Smooth muscle cell (in vitro differentiated cells): ENCODE data around the gene GPR83. TPM values are rescaled to one million over a fixed set of nuclear protein-coding genes. Genes with fewer than 3 reads are reported as not detected.
A peak's percentile ranks its signal among the peaks of the same experiment; 100 is the strongest.

Source experiments
- DNase-seq: peaks from one replicate; lab custom pipeline; 2025; ENCODE audit not compliant: unreplicated experiment; lab: John Stamatoyannopoulos, UW
- H2AFZ ChIP-seq: fragments of 200-600 bp; sonication (generic); 2 replicates; pipeline ENCODE4 v1.6.0; 2016; ENCODE audit warnings: antibody characterized with exemption, low read depth, mild to moderate bottlenecking
- H3F3A ChIP-seq: fragments of 200-600 bp; sonication (generic); 2 replicates; pipeline ENCODE4 v1.6.0; 2017; ENCODE audit warnings: antibody characterized with exemption, low read depth
- H3K27ac ChIP-seq: fragments of 200-600 bp; sonication (generic); 2 replicates; pipeline ENCODE4 v1.5.1; 2016; ENCODE audit warnings: low read depth, mild to moderate bottlenecking
- H3K27me3 ChIP-seq: fragments of 200-600 bp; sonication (generic); 2 replicates; pipeline ENCODE4 v1.6.1; 2016; ENCODE audit warnings: low read depth, mild to moderate bottlenecking
- H3K36me3 ChIP-seq: fragments of 200-600 bp; sonication (generic); 2 replicates; pipeline ENCODE4 v1.5.1; 2016; ENCODE audit warnings: low read depth
- H3K4me1 ChIP-seq: fragments of 200-600 bp; sonication (generic); 2 replicates; pipeline ENCODE4 v1.5.1; 2016; ENCODE audit warnings: low read depth
- H3K4me2 ChIP-seq: fragments of 200-600 bp; sonication (generic); 2 replicates; pipeline ENCODE4 v1.6.0; 2016; ENCODE audit warnings: mild to moderate bottlenecking
- H3K4me3 ChIP-seq: fragments of 200-600 bp; sonication (generic); 2 replicates; pipeline ENCODE4 v1.5.1; 2016; ENCODE audit warnings: mild to moderate bottlenecking
- H3K79me2 ChIP-seq: fragments of 200-600 bp; sonication (generic); 2 replicates; pipeline ENCODE4 v1.6.0; 2016; ENCODE audit warnings: low read depth, mild to moderate bottlenecking
- H3K9ac ChIP-seq: fragments of 200-600 bp; sonication (generic); 2 replicates; pipeline ENCODE4 v1.6.0; 2016; ENCODE audit warnings: low read depth
- H3K9me3 ChIP-seq: fragments of 200-600 bp; sonication (generic); replicated peaks from 2 replicates; pipeline ENCODE4 v1.5.1; 2016; ENCODE audit warnings: low read depth
- H4K20me1 ChIP-seq: fragments of 200-600 bp; sonication (generic); 2 replicates; pipeline ENCODE4 v1.6.0; 2016; ENCODE audit warnings: low read depth
- CTCF ChIP-seq: fragments of 200-600 bp; sonication (generic); IDR thresholded peaks from 2 replicates; pipeline ENCODE4 v1.5.1; 2017; ENCODE audit warnings: borderline replicate concordance, mild to moderate bottlenecking, antibody characterized with exemption; ENCODE audit not compliant: insufficient read depth, poor library complexity, severe bottlenecking
- WGBS: methylation state at CpG from one replicate; pipeline ENCODE4 v1.1.7; 2016; ENCODE audit warnings: low lambda C conversion rate; 5-methylcytosine and 5-hydroxymethylcytosine counted together
- polyA plus RNA-seq: library from polyadenylated mRNA; unstranded; fragments of >200 nt; fragmentation: Nextera tagmentation; extraction: Ambion mirVana; gene quantifications from 2 replicates; pipeline ENCODE4 v1.2.1, GENCODE V29; 2016
- total RNA-seq: library from RNA; depleted of rRNA; stranded (reverse); fragments of >200 nt; gene quantifications from 2 replicates; pipeline ENCODE4 v1.2.3, GENCODE V29; 2014

GPR83 gene
- total and polyA plus RNA-seq, 2 experiments from 2014 or later = 0.05 to 1.1 TPM

- H2AFZ ChIP-seq = peak overlapping the region; percentile 88
- no peaks in the 10 kb centered on the region for H3F3A ChIP-seq
- no peak overlapping the region for H3K27ac ChIP-seq
- no peak overlapping the region for H3K9ac ChIP-seq
- H3K36me3 ChIP-seq = no peaks in the 10 kb centered on the region
- TF ChIP-seq CTCF = no peak
- peak overlapping the region; percentile 99 for H3K4me2 ChIP-seq
- no peaks in the 10 kb centered on the region for H4K20me1 ChIP-seq
- peaks cover 6% of the 10 kb centered on the region for H3K4me1 ChIP-seq
- H3K4me3 ChIP-seq = peak overlapping the region; percentile 64
- 32% methylated on average over 10 of the region's 10 CpGs for WGBS
- no peak for DNase-seq
- H3K9me3 ChIP-seq = no peaks in the 10 kb centered on the region
- no peaks in the 10 kb centered on the region for H3K79me2 ChIP-seq
- H3K27me3 ChIP-seq = peaks cover 33% of the 10 kb centered on the region
Observed at GRCh38 chr11:94401773-94402265, 600 bp upstream of the GPR83 start.

- H3K4me1 ChIP-seq = peaks cover 6% of the 10 kb centered on the region
- H3F3A ChIP-seq = no peaks in the 10 kb centered on the region
- no peak for DNase-seq
- H3K27me3 ChIP-seq = peaks cover 33% of the 10 kb centered on the region
- H3K4me3 ChIP-seq = peak overlapping the region; percentile 64
- H3K27ac ChIP-seq = no peak overlapping the region
- no peaks in the 10 kb centered on the region for H3K79me2 ChIP-seq
- H2AFZ ChIP-seq = peak overlapping the region; percentile 88
- TF ChIP-seq CTCF = no peak
- no peaks in the 10 kb centered on the region for H4K20me1 ChIP-seq
- no peaks in the 10 kb centered on the region for H3K9me3 ChIP-seq
- H3K9ac ChIP-seq = no peak overlapping the region
- 39% methylated on average over 4 of the region's 4 CpGs for WGBS
- peak overlapping the region; percentile 99 for H3K4me2 ChIP-seq
- no peaks in the 10 kb centered on the region for H3K36me3 ChIP-seq
Observed at GRCh38 chr11:94400457-94400838, 771 bp downstream of the GPR83 start.

DNA sequence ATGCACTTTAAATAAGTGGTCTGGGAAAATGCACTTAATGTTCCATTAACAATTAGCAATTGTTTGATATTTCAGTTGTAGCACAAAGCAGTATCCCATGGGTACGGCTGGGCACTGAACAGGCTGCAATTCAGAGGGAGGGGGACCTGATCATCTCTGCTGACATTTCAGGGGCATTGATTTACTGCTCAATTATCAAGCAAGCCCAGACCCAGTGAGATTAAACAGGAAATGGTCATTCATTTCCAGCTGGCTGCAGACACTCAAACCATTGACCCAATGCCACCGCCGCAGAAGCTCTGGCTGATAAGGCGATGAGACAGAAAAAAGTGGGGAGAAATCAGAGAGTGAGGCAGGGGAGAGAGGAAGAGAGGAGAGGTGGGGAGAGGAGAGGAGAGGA is 1.2 kb downstream of the GPR83 start:
- Histone ChIP-seq H4K20me1 (no peaks in the 10 kb centered on the region), H3K27ac (no peak overlapping the region), H3F3A (no peaks in the 10 kb centered on the region), H3K36me3 (no peaks in the 10 kb centered on the region), H3K27me3 (peaks cover 33% of the 10 kb centered on the region), H2AFZ (no peak overlapping the region), H3K79me2 (no peaks in the 10 kb centered on the region), H3K9me3 (no peaks in the 10 kb centered on the region), H3K4me1 (peaks cover 6% of the 10 kb centered on the region), H3K9ac (no peak overlapping the region), H3K4me2 (no peak overlapping the region), H3K4me3 (no peak overlapping the region)
- TF ChIP-seq CTCF = no peak
- 29% methylated on average over 4 of the region's 4 CpGs for WGBS
- DNase-seq = no peak

- Histone ChIP-seq H3K4me1 (peaks cover 6% of the 10 kb centered on the region), H3K27me3 (peaks cover 33% of the 10 kb centered on the region), H2AFZ (no peak overlapping the region), H3K79me2 (no peaks in the 10 kb centered on the region), H3F3A (no peaks in the 10 kb centered on the region), H3K9ac (no peak overlapping the region), H3K4me3 (no peak overlapping the region), H3K9me3 (no peaks in the 10 kb centered on the region), H3K4me2 (no peak overlapping the region), H3K36me3 (no peaks in the 10 kb centered on the region), H4K20me1 (no peaks in the 10 kb centered on the region), H3K27ac (no peak overlapping the region)
- no peak for DNase-seq
- WGBS = 86% methylated on average over 5 of the region's 5 CpGs
- TF ChIP-seq CTCF = no peak
Observed at GRCh38 chr11:94398101-94398500, 3.1 kb downstream of the GPR83 start.
